IMR-90 (cell line): ENCODE results near the gene AGT.

Experiments
- CTCF ChIP-seq: conservative IDR thresholded peaks from 2 replicates; pipeline ENCODE4 v1.5.1; 2012; ENCODE audit warnings: mild to moderate bottlenecking, low read depth, low read length, improper control_type of control experiment
- ELK1 ChIP-seq: fragments of 150-350 bp; IDR thresholded peaks from 2 replicates; pipeline ENCODE4 v1.6.1; 2016; ENCODE audit warnings: low read depth, mild to moderate bottlenecking, low read length, moderate library complexity, borderline replicate concordance
- RAD21 ChIP-seq: IDR thresholded peaks from 2 replicates; pipeline ENCODE4 v1.6.1; 2012; ENCODE audit warnings: low read length, improper control_type of control experiment

GRCh38 chr1:230677200-230677599 is 36.7 kb downstream of the AGT start:
- TF ChIP-seq RAD21, result no peak
- no peak for TF ChIP-seq CTCF
- TF ChIP-seq ELK1, result no peak
